ENCODE results near the gene NECAB2. TPM values are rescaled to one million over a fixed set of nuclear protein-coding genes. Genes with fewer than 3 reads are reported as not detected.

NECAB2 gene
- total RNA-seq, 6 experiments from 2014 or later, result 0.40 TPM; not detected in 5

- Mint-ChIP-seq H3K27me3 (ENCODE audit: insufficient read depth) (peaks cover 11% of the 10 kb centered on the region), H3K4me3 (peak overlapping the region; percentile 78), H3K4me1 (ENCODE audit: low read depth) (peaks cover 23% of the 10 kb centered on the region), H3K27ac (no peak overlapping the region), H3K36me3 (ENCODE audit: low read depth) (no peaks in the 10 kb centered on the region), H3K9me3 (no peaks in the 10 kb centered on the region)
- DNase-seq, result no peak
- no peak for TF ChIP-seq CTCF (IDR thresholded peaks at IDR 0.05)
Observed at GRCh38 chr16:83925957-83926725, 41.9 kb upstream of the NECAB2 start.

- peaks cover 23% of the 10 kb centered on the region for H3K4me1 Mint-ChIP-seq (ENCODE audit: low read depth)
- peak; percentile 67 for DNase-seq
- peak; percentile 98 for TF ChIP-seq CTCF (IDR thresholded peaks at IDR 0.05)
- no peak overlapping the region for H3K27ac Mint-ChIP-seq
- H3K4me3 Mint-ChIP-seq, result peak overlapping the region; percentile 78
- no peaks in the 10 kb centered on the region for H3K9me3 Mint-ChIP-seq
- peaks cover 11% of the 10 kb centered on the region for H3K27me3 Mint-ChIP-seq (ENCODE audit: insufficient read depth)
- H3K36me3 Mint-ChIP-seq (ENCODE audit: low read depth), result no peaks in the 10 kb centered on the region
Observed at GRCh38 chr16:83926726-83927397, 41.2 kb upstream of the NECAB2 start.

- peaks cover 11% of the 10 kb centered on the region for H3K27me3 Mint-ChIP-seq (ENCODE audit: insufficient read depth)
Observed at GRCh38 chr16:83928341-83929055, 39.5 kb upstream of the NECAB2 start.

GRCh38 chr16:83929811-83930555 is 38.1 kb upstream of the NECAB2 start:
- DNase-seq, result no peak
- H3K36me3 Mint-ChIP-seq (ENCODE audit: low read depth), result no peaks in the 10 kb centered on the region
- H3K4me1 Mint-ChIP-seq (ENCODE audit: low read depth), result peaks cover 34% of the 10 kb centered on the region
- H3K9me3 Mint-ChIP-seq, result no peaks in the 10 kb centered on the region
- H3K27ac Mint-ChIP-seq, result no peak overlapping the region
- TF ChIP-seq CTCF (IDR thresholded peaks at IDR 0.05), result no peak
- peaks cover 15% of the 10 kb centered on the region for H3K27me3 Mint-ChIP-seq (ENCODE audit: insufficient read depth)
- H3K4me3 Mint-ChIP-seq, result no peak overlapping the region

More at GRCh38 chr16:83928341-83929055, 39.5 kb upstream of the NECAB2 start:
- no peak for TF ChIP-seq CTCF (IDR thresholded peaks at IDR 0.05)
- Mint-ChIP-seq H3K9me3 (no peaks in the 10 kb centered on the region), H3K36me3 (ENCODE audit: low read depth) (no peaks in the 10 kb centered on the region), H3K4me3 (no peak overlapping the region), H3K27ac (no peak overlapping the region), H3K4me1 (ENCODE audit: low read depth) (peaks cover 28% of the 10 kb centered on the region)
- DNase-seq, result peak; percentile 63

Data from HFFc6 (cell line).